Stomach (tissue), 4 donors: ENCODE data around the gene PSORS1C2.
"Not testable (repeated sequence)": the region's sequence is repeated elsewhere in the genome, so short reads cannot be mapped to it uniquely, and the experiment has no call there.

Source experiments
- EP300 ChIP-seq: sonication (generic); formaldehyde crosslinking; IDR thresholded peaks from one replicate; pipeline ENCODE4 v1.6.1; 2017; ENCODE audit warnings: antibody characterized with exemption
- POLR2A ChIP-seq, 4 donors: fragments of 450-650 bp; IDR thresholded peaks; one replicate each; pipeline ENCODE4 v1.6.1; 2016; ENCODE audit warnings: antibody characterized with exemption in 4 of 4, control low read depth in 2 of 4, mild to moderate bottlenecking in 1 of 4, moderate library complexity in 1 of 4
- POLR2AphosphoS5 ChIP-seq, 3 donors: sonication (generic); formaldehyde crosslinking; IDR thresholded peaks; one replicate each; pipeline ENCODE4 v1.6.1; 2016; ENCODE audit warnings: antibody characterized with exemption in 3 of 3
- TF ChIP-seq, protein P1 (sequence below), 7 experiments: fragments of 450-650 bp in 4 of 7; fragments of 200-600 bp in 3 of 7; sonication (generic) in 3 of 7; IDR thresholded peaks; one replicate each; pipeline ENCODE4 v1.5.1; 2016 to 2019; ENCODE audit warnings: antibody characterized with exemption in 7 of 7, control low read depth in 2 of 7, mild to moderate bottlenecking in 1 of 7

DNA sequence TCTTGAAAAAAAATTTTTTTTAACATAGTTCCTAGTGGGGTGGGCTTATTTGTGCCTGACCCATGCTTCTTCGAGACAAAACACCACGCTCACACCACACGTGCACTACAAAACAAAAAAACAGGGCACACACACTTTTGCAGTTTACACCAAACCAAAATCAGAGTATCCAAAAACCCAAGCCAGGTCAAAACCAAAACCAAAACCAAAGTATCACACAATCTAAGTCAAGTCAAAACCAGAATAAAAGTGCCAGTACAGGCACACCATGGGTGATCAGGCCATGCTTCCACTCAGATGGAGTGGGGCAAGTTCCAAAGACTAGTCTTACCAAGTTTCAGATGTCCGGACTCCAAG is 46.8 kb upstream of the PSORS1C2 start:
- TF ChIP-seq, protein P1, sequence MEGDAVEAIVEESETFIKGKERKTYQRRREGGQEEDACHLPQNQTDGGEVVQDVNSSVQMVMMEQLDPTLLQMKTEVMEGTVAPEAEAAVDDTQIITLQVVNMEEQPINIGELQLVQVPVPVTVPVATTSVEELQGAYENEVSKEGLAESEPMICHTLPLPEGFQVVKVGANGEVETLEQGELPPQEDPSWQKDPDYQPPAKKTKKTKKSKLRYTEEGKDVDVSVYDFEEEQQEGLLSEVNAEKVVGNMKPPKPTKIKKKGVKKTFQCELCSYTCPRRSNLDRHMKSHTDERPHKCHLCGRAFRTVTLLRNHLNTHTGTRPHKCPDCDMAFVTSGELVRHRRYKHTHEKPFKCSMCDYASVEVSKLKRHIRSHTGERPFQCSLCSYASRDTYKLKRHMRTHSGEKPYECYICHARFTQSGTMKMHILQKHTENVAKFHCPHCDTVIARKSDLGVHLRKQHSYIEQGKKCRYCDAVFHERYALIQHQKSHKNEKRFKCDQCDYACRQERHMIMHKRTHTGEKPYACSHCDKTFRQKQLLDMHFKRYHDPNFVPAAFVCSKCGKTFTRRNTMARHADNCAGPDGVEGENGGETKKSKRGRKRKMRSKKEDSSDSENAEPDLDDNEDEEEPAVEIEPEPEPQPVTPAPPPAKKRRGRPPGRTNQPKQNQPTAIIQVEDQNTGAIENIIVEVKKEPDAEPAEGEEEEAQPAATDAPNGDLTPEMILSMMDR (IDR thresholded peaks at IDR 0.05): not testable (repeated sequence)
- TF ChIP-seq POLR2AphosphoS5 (IDR thresholded peaks at IDR 0.05); EP300: not testable (repeated sequence)
- peak in 2 of 4 donors; percentile 5 to 23 for TF ChIP-seq POLR2A (IDR thresholded peaks at IDR 0.05)
